Caco-2 (cell line): ENCODE results near the gene ST6GALNAC3. TPM values are rescaled to one million over a fixed set of nuclear protein-coding genes. Genes with fewer than 3 reads are reported as not detected.

ENCODE experiments used
- BruUV-seq: library from RNA; stranded (reverse); fragments of 400-500 nt; replicated peaks from 2 replicates; lab custom pipeline; 2021; lab: Mats Ljungman, UMichigan
- CTCF ChIA-PET: fragments of 300-600 bp; sonication (Branson Sonifier 250); formaldehyde crosslinking; loops from one replicate; lab custom pipeline; 2022; ENCODE audit warnings: antibody characterized with exemption; lab: Charles Lee
- POLR2A ChIA-PET: fragments of 300-600 bp; sonication (Branson Sonifier 250); formaldehyde crosslinking; loops from one replicate; lab custom pipeline; 2022; ENCODE audit warnings: antibody characterized with exemption; lab: Charles Lee
- DNase-seq, 2 experiments: peaks; one replicate each; pipeline versions ENCODE4 v3.0.0 to v3.0.0-alpha.2; 2020 to 2022
- H3K27me3 ChIP-seq: replicated peaks from 2 replicates; pipeline ENCODE4 v1.6.0; 2011; ENCODE audit warnings: low read length; ENCODE audit not compliant: control insufficient read depth, insufficient read depth
- H3K36me3 ChIP-seq: 2 replicates; pipeline ENCODE4 v1.5.1; 2011; ENCODE audit warnings: low read length; ENCODE audit not compliant: control insufficient read depth, insufficient read depth
- H3K4me1 ChIP-seq: fragments of 250-450 bp; sonication (Bioruptor Pico); 2 replicates; pipeline ENCODE4 v1.5.1; 2020; ENCODE audit warnings: mild to moderate bottlenecking
- H3K4me3 ChIP-seq: 2 replicates; pipeline ENCODE4 v1.5.1; 2011; ENCODE audit warnings: low read depth, mild to moderate bottlenecking, control low read depth, low read length
- H3K9me3 ChIP-seq: fragments of 250-450 bp; sonication (Bioruptor Pico); 2 replicates; pipeline ENCODE4 v1.5.1; 2020; ENCODE audit warnings: mild to moderate bottlenecking, moderate library complexity
- H3K27ac Mint-ChIP-seq: one replicate; pipeline ENCODE4 v1.8.0; 2022; ENCODE audit warnings: mixed read lengths; ENCODE audit not compliant: unreplicated experiment
- H3K27me3 Mint-ChIP-seq: one replicate; pipeline ENCODE4 v1.8.0; 2022; ENCODE audit warnings: mixed read lengths; ENCODE audit not compliant: insufficient read depth, unreplicated experiment
- H3K36me3 Mint-ChIP-seq: one replicate; pipeline ENCODE4 v1.8.0; 2022; ENCODE audit warnings: mild to moderate bottlenecking, mixed read lengths; ENCODE audit not compliant: insufficient read depth, unreplicated experiment
- H3K4me1 Mint-ChIP-seq: one replicate; pipeline ENCODE4 v1.8.0; 2022; ENCODE audit warnings: low read depth, mixed read lengths; ENCODE audit not compliant: unreplicated experiment
- H3K4me3 Mint-ChIP-seq: one replicate; pipeline ENCODE4 v1.8.0; 2022; ENCODE audit warnings: mild to moderate bottlenecking, moderate library complexity, mixed read lengths; ENCODE audit not compliant: unreplicated experiment
- H3K9me3 Mint-ChIP-seq: one replicate; pipeline ENCODE4 v1.8.0; 2022; ENCODE audit warnings: mixed read lengths; ENCODE audit not compliant: unreplicated experiment
- CTCF ChIP-seq, 2 experiments: fragments of 200-600 bp in 1 of 2; IDR thresholded peaks; 1 replicate in 1 of 2; 2 replicates in 1 of 2; pipeline versions ENCODE4 v1.5.1 to v1.8.0; 2011 to 2022; ENCODE audit warnings: antibody characterized with exemption in 1 of 2, control low read depth in 1 of 2, inconsistent platforms in 1 of 2, low read depth in 1 of 2, low read length in 1 of 2, mild to moderate bottlenecking in 1 of 2, moderate library complexity in 1 of 2; ENCODE audit not compliant: insufficient read depth in 1 of 2, severe bottlenecking in 1 of 2, unreplicated experiment in 1 of 2
- intact Hi-C: fragments of 100-400 bp; cut with micrococcal nuclease; formaldehyde crosslinking; loops from one replicate; pipeline ENCODE4 v1.10.0; 2022; ENCODE audit not compliant: unreplicated experiment
- total RNA-seq: library from RNA; stranded (reverse); gene quantifications from 2 replicates; pipeline ENCODE4 v1.2.3, GENCODE V29; 2022

ST6GALNAC3 gene
- total RNA-seq, 1 experiment from 2014 or later: 16.0 TPM

GRCh38 chr1:76352741-76353435 is 278.3 kb downstream of the ST6GALNAC3 start:
- no TSS peak for BruUV-seq
- no peaks in the 10 kb centered on the region for H3K36me3 Mint-ChIP-seq
- H3K27ac Mint-ChIP-seq: no peak overlapping the region
- Histone ChIP-seq H3K4me1 (no peaks in the 10 kb centered on the region), H3K4me3 (no peak overlapping the region), H3K36me3 (no peaks in the 10 kb centered on the region), H3K27me3 (no peaks in the 10 kb centered on the region), H3K9me3 (no peaks in the 10 kb centered on the region)
- no peaks in the 10 kb centered on the region for H3K4me1 Mint-ChIP-seq
- ChIA-PET POLR2A (no interaction called here), CTCF (no interaction called here)
- TF ChIP-seq CTCF (IDR thresholded peaks at IDR 0.05; ENCODE audit: insufficient read depth in 1 of 2, low read depth in 1 of 2, low read length in 1 of 2, severe bottlenecking in 1 of 2, unreplicated experiment in 1 of 2): no peak
- DNase-seq: no peak
- intact Hi-C loops: no loop called here
- no peak overlapping the region for H3K4me3 Mint-ChIP-seq
- H3K9me3 Mint-ChIP-seq: no peaks in the 10 kb centered on the region
- H3K27me3 Mint-ChIP-seq: no peaks in the 10 kb centered on the region

GRCh38 chr1:76354236-76354635 is 279.7 kb downstream of the ST6GALNAC3 start:
- CTCF ChIA-PET: no interaction called here
- Histone ChIP-seq H3K27me3 (no peaks in the 10 kb centered on the region), H3K9me3 (no peaks in the 10 kb centered on the region), H3K4me3 (no peak overlapping the region), H3K4me1 (no peaks in the 10 kb centered on the region), H3K36me3 (no peaks in the 10 kb centered on the region)
- POLR2A ChIA-PET: no interaction called here
- Mint-ChIP-seq H3K9me3 (no peaks in the 10 kb centered on the region), H3K4me3 (no peak overlapping the region), H3K27ac (no peak overlapping the region), H3K4me1 (no peaks in the 10 kb centered on the region), H3K36me3 (no peaks in the 10 kb centered on the region), H3K27me3 (no peaks in the 10 kb centered on the region)
- DNase-seq: no peak
- no TSS peak for BruUV-seq
- intact Hi-C loops: no loop called here
- TF ChIP-seq CTCF (IDR thresholded peaks at IDR 0.05; ENCODE audit: insufficient read depth in 1 of 2, low read depth in 1 of 2, low read length in 1 of 2, severe bottlenecking in 1 of 2, unreplicated experiment in 1 of 2): no peak

GRCh38 chr1:76366726-76367125 is 292.2 kb downstream of the ST6GALNAC3 start:
- H3K4me3 Mint-ChIP-seq: no peak overlapping the region
- POLR2A ChIA-PET: no interaction called here

More at GRCh38 chr1:76366726-76367125, 292.2 kb downstream of the ST6GALNAC3 start:
- CTCF ChIA-PET: no interaction called here
- H3K36me3 ChIP-seq: no peaks in the 10 kb centered on the region
- no peak for DNase-seq
- no peaks in the 10 kb centered on the region for H3K9me3 Mint-ChIP-seq
- no peaks in the 10 kb centered on the region for H3K36me3 Mint-ChIP-seq
- H3K27me3 Mint-ChIP-seq: no peaks in the 10 kb centered on the region
- no peak overlapping the region for H3K27ac Mint-ChIP-seq
- H3K4me3 ChIP-seq: no peak overlapping the region
- no peak for TF ChIP-seq CTCF (IDR thresholded peaks at IDR 0.05; ENCODE audit: insufficient read depth in 1 of 2, low read depth in 1 of 2, low read length in 1 of 2, severe bottlenecking in 1 of 2, unreplicated experiment in 1 of 2)
- no peaks in the 10 kb centered on the region for H3K9me3 ChIP-seq
- peaks cover 4% of the 10 kb centered on the region for H3K4me1 Mint-ChIP-seq
- H3K27me3 ChIP-seq: no peaks in the 10 kb centered on the region
- H3K4me1 ChIP-seq: peaks cover 6% of the 10 kb centered on the region; the same call in 1 of the 2 replicates
- intact Hi-C loops: no loop called here
- no TSS peak for BruUV-seq
